Measurements from ENCODE around the gene RFTN1.
A peak's percentile ranks its signal among the peaks of the same experiment; 100 is the strongest.

The RFTN1 gene

GRCh38 chr3:16470590-16470989, 42.9 kb downstream of the RFTN1 start:
- DNase-seq, result no peak

DNA sequence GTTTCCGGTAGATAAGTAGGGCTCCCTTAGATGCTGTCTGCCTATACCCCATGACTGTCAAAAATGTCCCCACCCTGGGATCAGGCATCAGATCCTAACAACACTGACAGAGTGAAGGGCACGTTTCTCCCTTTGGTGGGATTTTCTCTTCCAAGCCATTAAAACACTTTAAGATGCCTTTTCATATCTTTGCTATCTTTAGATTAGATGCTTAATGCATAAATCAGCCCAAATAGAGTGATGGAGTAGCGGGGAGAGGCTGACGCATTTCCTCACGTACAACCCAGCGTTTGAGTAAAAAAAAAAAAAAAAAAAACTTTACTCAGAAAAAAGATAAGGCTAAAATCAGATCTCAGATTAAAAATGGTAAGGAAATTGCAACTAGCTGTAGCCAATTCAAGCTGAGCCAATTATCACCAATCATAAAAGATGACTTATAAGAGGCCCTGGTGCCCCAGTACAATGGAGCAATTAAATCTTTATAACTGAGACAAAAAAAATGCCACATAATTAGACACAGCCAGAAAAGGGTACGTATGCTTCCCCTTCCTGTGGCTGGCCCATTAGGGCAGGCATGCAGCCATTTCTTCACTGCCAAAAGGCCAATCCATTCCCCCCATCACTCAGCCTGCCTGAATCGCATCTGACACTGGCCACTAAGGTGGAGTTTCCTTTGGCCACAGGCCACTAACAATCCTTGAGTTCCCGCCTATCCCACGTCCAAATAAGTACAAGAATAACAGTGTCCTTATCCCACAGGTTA, 45.0 kb downstream of the RFTN1 start:
- DNase-seq, result no peak

GRCh38 chr3:16468002-16468335, 45.5 kb downstream of the RFTN1 start:
- DNase-seq, result no peak

- no peak for DNase-seq
These were observed 46.1 kb downstream of the RFTN1 start for GRCh38 chr3:16467393-16467792.

DNA sequence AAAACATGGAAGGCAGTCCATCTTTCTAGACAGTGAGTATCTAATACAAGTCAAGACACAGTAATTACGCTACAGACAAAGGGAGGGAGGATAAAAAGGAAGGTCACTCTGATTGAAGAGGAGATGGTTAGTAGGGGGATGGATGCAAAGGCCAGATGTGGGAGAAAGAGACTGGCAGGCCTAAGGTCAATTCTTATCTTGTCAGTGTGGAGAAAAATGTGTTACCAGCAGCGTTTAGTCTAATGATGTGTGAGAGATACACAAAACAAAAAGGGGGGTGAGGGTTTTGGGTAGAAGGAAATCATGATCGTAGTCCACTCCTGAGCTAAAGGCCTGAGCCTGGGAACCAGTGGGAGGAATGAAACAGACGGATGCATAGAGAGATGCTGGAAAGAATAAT, 46.7 kb downstream of the RFTN1 start:
- no peak for DNase-seq

- DNase-seq, result no peak
These were observed 48.9 kb downstream of the RFTN1 start for GRCh38 chr3:16464511-16465148.

DNA sequence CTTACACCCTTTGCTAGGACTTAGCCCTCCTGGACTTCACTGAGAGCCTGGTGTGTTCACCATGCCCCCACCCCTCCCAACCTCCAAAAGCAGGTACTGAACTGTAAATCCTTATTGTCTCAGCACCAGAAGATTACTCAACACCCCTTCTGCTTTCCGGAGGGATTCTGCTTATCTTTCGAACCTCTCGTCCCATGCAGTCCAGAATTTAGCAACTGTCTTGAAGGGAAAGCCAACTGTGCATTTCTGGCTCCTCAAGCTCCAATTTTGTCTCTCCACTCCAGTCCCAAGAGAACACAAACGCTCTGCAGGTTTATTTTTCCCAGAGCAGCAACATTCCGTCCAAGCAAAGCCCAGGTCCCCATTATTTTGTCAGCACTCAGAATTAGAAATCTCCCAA, 49.6 kb downstream of the RFTN1 start:
- DNase-seq, result no peak

DNA sequence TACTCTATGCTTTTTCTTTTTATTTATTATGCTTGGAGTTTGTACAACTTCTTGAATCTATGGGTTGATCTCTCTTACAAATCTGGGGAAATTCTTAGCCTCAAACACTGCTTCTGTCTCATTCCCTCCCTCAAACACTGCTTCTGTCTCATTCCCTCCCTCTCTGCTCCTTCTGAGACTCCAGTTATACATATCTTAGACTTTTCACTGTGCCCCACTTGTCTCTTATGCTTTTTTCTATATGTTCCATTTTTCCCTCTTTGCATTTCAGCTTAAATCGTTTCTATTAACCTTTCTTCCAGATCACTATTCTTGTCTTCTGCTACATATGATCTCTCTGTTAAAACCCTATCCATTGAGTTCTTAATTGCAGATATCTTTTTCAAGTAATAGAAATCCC, 50.4 kb downstream of the RFTN1 start:
- DNase-seq, result no peak

GRCh38 chr3:16462679-16463078, 50.8 kb downstream of the RFTN1 start:
- no peak for DNase-seq

- no peak for DNase-seq
These were observed 51.8 kb downstream of the RFTN1 start for GRCh38 chr3:16461463-16462245.

DNA sequence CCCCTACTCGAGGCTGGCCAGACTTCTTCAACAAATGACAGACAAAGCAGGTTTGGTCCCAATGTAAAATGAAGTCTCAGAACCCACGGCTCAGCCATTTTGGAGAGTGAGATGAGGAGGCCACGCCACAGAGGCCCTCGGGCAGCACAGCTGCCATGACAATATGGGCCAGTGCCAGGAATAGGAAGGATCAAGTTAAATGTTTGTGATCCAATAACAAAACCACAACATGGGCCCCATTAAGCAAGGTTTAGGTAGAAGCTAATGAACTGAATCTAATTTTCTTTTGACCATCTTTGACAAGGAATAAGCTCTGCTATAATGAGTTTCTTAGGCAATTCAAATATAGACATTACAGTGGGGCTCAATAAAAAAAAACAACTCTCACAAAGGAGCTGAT, 52.6 kb downstream of the RFTN1 start:
- no peak for DNase-seq

DNA sequence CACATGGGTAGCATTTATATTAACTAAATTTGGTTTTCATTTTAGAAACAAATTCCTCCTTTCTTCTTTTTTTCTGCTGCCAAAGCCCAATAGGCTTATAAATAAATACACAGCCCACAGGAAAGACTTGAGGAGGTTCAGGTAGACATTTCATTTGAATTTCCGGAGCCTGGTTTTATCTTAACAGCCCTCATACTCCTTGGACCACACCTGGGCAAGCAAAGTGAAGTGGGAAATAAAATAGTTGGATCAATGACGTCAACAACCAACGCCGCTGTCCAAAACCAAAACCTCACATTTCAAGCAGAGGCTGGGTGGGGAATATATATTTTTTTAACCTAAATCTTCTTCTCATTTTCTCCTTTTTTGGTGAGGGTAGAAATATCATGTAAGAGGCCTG, 53.2 kb downstream of the RFTN1 start:
- DNase-seq, result no peak

DNA sequence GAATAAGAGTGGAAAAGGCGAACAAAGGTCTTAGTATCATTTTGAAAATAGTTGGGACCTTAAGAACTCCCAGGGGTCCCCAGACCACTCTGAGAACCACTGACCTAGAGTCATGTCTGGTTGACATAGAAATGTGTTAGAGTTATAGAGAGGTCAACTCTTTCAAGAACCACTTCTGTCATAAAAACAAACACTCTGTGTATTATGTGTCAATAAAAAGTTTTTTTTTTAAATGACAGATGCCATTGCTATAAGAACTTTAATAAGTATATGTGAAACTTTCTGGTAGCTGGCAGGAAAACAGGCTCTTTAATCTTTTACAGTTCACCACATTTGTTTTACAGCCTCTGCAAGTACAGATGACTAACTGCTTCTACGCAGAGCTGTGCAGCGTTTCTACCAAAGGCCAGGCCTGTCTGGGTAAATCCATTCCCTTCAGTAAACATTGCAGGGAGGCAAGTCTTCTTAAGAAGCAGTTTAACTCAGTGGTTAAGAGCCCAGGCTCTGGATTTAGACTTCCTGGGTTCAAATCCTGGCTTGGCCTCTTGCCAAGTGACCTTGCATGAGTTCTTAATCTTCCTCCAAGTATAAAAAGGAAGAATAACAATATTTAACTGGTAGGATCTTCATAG, 56.6 kb downstream of the RFTN1 start:
- DNase-seq, result no peak

DNA sequence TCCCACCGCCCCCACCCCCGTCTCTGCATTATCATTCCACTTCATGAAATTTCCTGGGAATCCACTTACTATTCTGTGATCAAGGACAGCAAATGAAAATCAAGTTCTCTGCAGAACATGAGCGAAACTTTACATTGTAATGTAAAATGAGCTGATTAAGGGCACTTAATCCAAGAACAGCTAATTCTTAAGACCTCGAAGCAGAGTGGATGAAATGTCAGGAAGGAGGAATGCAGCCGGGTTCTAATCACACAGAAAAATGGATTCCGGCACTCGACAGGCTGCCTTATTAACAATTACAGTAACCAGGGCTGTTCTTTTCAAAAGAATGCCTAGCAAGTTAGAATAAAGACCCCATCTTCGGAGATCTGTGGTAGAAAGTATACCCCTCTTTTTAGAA, 57.5 kb downstream of the RFTN1 start:
- DNase-seq, result no peak

DNA sequence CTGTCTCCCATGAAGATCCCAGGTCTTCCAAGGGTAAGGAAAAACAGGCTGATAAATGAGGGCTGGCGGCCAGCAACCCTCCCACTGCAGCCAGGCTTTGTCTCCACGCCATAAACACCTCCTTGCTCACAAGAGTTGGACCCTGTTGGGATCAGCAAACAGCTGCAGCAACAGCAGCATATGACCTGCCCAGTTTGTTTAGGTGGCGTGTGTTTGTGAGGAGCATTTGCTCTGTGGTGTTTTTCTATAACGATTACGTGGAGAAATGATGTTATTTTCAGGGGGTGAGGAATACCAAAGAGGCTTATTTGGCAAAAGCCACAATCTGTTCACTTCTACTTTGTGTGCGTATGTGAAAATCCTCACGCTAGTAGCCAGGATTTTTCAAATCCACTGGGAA, 58.5 kb downstream of the RFTN1 start:
- no peak for DNase-seq

DNA sequence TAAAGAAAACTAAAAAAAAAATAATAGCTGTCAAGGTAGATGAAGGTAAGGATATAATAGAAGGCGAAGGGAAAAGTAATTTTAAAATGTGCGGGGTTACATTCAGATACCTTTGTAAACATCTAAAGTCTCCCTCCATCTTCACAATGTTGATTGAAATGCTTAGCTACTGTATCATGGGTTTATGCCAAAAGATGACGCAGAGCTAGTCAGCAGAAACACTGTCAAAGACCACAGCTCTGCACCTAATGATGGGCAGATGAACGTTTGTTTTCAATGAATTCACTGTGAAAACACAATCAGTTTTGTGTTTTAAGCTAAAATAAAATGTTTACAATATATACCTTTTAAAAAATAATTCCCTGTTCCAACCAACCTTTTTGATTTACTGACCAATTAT, 61.2 kb downstream of the RFTN1 start:
- DNase-seq, result no peak

GRCh38 chr3:16449369-16449768, 64.1 kb downstream of the RFTN1 start:
- DNase-seq, result no peak

DNA sequence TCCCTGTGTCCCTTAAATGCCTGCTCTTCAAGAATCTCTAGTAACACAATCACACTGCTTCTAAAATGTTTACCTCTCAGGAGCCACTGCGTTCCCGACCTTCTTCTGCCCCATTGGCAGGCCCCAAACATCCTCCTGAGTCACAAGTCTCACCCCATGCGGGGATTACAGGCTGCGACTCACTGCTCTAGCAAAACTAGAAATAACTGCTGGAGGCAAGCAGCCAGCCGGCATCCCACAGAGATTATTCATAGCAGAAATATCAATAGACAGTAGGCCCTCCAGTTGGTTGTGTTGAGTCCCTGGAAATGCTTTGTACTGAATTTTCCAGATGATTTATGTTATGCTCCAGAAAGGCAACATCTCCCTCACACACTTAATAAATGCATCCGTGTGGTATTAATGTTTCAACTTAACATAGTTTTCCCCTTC, 64.8 kb downstream of the RFTN1 start:
- peak in 12 of 56 donors; percentile 5 to 47 (median 10) for DNase-seq

DNA sequence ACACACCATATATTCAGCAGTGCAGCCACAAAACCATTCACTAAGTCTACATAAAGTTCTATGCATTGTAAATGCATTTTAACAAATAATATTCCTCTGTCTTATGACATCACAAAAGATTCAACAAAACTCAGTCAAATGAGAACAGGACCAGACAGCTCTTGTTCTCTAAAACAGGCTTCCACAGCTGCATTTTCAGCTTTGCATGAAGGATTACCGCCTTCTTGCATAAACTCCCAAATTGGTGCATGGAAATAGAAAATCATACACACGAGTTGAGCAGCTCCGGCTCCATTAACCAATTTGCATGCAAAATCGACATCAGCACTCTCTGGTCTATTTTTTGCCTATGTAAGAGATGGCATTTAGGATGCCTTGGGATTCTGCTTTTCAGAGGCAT, 66.4 kb downstream of the RFTN1 start:
- no peak for DNase-seq

DNA sequence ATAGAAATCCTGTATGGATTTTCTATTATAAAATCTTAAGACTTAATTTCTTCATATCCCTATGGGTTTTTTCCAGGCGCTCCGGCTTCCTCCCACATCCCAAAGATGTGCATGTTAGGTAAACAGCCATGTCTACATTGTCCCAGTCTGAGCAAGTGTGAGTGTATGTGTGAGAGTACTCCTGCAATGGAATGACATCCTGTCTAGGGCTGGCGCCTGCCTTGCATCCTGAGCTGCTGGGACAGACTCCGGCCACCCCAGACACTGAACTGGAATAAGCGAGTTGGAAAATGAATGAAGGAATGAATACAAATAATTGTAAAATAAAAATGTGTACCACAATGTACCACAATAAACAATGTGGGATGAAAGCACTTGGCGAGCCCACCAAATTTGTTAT, 69.2 kb downstream of the RFTN1 start:
- no peak for DNase-seq

- no peak for DNase-seq
These were observed 70.8 kb downstream of the RFTN1 start for GRCh38 chr3:16442730-16443129.

DNA sequence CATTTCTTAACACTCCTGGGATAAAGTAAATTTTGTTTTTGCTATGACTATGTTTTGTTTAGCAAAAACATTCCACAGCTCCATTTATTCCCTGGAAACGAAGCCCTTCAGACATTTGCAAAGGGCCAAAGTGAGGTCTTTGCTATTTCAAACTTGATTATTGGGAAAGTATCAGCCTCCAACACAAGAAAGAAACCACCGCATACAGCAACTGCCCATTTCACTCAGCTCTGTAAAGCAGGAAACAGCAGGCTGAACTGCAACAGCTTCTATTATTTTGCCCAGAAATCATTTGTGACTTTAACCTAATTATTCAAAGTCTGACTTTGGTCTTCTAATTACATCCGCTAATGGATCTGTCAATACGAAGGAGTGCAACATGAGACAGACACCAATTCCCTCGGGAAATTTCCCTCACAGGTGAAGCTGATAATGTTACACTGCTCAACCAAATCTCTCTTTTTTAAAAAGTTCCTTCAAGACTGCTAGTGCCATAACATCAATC, 72.1 kb downstream of the RFTN1 start:
- no peak for DNase-seq
